A673 (cell line): ENCODE results near the gene KPNA6.

Experiments used
- CTCF ChIP-seq: fragments of 300-800, 200-600 bp; sonication (generic); conservative IDR thresholded peaks from 2 replicates; pipeline ENCODE4 v1.5.1; 2017; ENCODE audit warnings: low read depth, mild to moderate bottlenecking, antibody characterized with exemption, low read length, moderate library complexity, mixed read lengths
- EZH2 ChIP-seq: fragments of 200-600 bp; sonication (generic); IDR thresholded peaks from 2 replicates; pipeline ENCODE4 v1.6.1; 2017; ENCODE audit warnings: borderline replicate concordance, low read depth, mild to moderate bottlenecking, mixed read lengths, antibody characterized with exemption, low read length; ENCODE audit not compliant: poor library complexity, severe bottlenecking

DNA sequence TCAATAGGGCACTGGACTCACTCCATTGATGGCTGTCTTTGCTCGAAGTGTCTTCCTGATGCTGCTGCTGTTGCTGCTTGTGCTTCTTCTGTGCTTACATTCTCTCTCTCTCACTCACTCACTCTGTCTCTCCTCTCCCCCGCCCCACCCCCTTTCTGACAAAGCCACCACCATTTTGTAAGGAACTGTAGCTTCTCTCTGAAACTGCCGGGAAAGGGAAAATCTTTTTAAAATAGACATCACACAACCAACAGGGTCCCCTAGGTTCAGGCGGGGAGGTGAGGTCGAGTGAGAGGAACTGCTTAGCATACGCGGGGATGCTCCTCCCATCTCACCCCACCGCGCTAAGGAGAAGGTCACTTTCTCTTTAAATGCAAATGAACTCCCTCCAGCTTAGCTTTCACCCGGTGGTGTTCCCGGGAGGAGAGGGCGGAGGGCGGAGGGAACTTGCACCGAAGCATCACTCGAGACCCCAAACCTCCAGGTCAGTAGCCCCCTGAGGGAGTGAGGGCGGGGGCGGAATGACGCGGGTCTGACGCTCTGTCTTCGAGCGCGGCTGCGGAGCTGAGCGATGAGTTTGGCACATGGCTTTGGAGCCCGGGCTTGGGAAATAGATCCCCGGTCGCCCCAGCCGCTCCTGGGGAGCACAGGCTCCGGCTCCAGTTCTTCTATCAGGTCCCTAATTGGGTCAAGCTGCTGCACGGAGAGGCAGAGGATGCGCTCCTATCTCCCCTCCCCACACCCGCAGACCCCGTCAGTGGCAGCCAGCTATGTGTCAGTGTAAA is 92.6 kb downstream of the KPNA6 start, which contains the start of gene CCDC28B:
- TF ChIP-seq EZH2: no peak
- no peak for TF ChIP-seq CTCF
